GM18499 (cell line): Measurements from ENCODE around the gene ZNF200.
"Not testable (repeated sequence)": the region's sequence is repeated elsewhere in the genome, so short reads cannot be mapped to it uniquely, and the experiment has no call there.

ENCODE experiments used
- ATAC-seq: cut with Tn5 transposase; IDR thresholded peaks from one replicate; pipeline ENCODE4 v1.9.1; 2021; ENCODE audit warnings: moderate number of reproducible peaks; ENCODE audit not compliant: insufficient read depth, unreplicated experiment

ZNF200 gene

GRCh38 chr16:3234857-3235561 is at the start of gene ZNF200:
ZNF200 (minus strand) TSS chr16:3235158; CDS start chr16:3233755, 1,403 bp downstream.
- ATAC-seq = peak; percentile 76

GRCh38 chr16:3283543-3284447 is 48.8 kb upstream of the ZNF200 start:
- no peak for ATAC-seq

- no peak for ATAC-seq
Measured at GRCh38 chr16:3282730-3283542, 48.0 kb upstream of the ZNF200 start, which contains the start of gene ZNF263. ZNF263 (plus strand) TSS chr16:3283491; CDS start chr16:3283819, 328 bp downstream.

- ATAC-seq = no peak
Measured at GRCh38 chr16:3282103-3282729, 47.3 kb upstream of the ZNF200 start.

- ATAC-seq = no peak
Measured at GRCh38 chr16:3281222-3281820, 46.4 kb upstream of the ZNF200 start.

GRCh38 chr16:3276679-3277078 is 41.7 kb upstream of the ZNF200 start:
- no peak for ATAC-seq

GRCh38 chr16:3274947-3275346 is 40.0 kb upstream of the ZNF200 start:
- no peak for ATAC-seq

GRCh38 chr16:3274490-3274889 is 39.5 kb upstream of the ZNF200 start:
- no peak for ATAC-seq

- not testable (repeated sequence) for ATAC-seq
Measured at GRCh38 chr16:3271281-3271680, 36.3 kb upstream of the ZNF200 start.

- ATAC-seq = not testable (repeated sequence)
Measured at GRCh38 chr16:3270718-3271117, 35.8 kb upstream of the ZNF200 start.

- ATAC-seq = no peak
Measured at GRCh38 chr16:3268294-3268693, 33.3 kb upstream of the ZNF200 start.

- no peak for ATAC-seq
Measured at GRCh38 chr16:3266873-3267537, 32.0 kb upstream of the ZNF200 start.

- peak; percentile 60 for ATAC-seq
Measured at GRCh38 chr16:3264137-3265036, 29.4 kb upstream of the ZNF200 start.

- ATAC-seq = no peak
Measured at GRCh38 chr16:3262517-3262916, 27.6 kb upstream of the ZNF200 start.

- no peak for ATAC-seq
Measured at GRCh38 chr16:3259836-3260235, 24.9 kb upstream of the ZNF200 start.

GRCh38 chr16:3256866-3257465 is 22.0 kb upstream of the ZNF200 start:
- ATAC-seq = no peak

- no peak for ATAC-seq
Measured at GRCh38 chr16:3256146-3256865, 21.3 kb upstream of the ZNF200 start, which contains the start of gene MEFV. MEFV (minus strand) TSS chr16:3256633; CDS start chr16:3256587, 46 bp downstream.
